TTC549 (cell line): ENCODE data around the gene SCTR.
"Not testable (repeated sequence)": the region's sequence is repeated elsewhere in the genome, so short reads cannot be mapped to it uniquely, and the experiment has no call there.

Source experiments
- FAIRE-seq: peaks from 2 replicates; lab custom pipeline; 2012; peaks lifted over from hg19 to GRCh38; lab: Jason Lieb, UNC

The SCTR gene

GRCh38 chr2:119407430-119408220 is 116.7 kb downstream of the SCTR start:
- FAIRE-seq = peak; percentile 81

DNA sequence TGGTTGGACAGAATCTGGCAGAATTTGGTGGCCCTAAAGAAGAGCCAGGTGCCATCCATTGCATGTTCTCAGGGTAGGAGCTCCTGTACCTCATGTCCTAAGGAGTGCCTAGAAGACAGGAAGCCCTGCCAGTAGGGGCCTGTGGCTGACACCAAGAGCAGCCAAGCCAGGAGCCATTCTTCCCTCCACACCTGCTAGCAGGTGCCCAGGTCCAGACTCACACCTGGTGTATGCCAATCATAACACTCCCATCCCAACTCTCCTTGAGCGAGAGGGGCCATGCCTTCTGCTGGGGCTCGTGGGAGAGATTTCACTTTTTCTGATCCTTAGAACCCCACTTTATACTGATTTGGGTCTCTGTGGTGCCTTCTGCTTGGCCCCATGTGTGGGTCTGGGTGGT is 119.1 kb downstream of the SCTR start:
- no peak for FAIRE-seq

DNA sequence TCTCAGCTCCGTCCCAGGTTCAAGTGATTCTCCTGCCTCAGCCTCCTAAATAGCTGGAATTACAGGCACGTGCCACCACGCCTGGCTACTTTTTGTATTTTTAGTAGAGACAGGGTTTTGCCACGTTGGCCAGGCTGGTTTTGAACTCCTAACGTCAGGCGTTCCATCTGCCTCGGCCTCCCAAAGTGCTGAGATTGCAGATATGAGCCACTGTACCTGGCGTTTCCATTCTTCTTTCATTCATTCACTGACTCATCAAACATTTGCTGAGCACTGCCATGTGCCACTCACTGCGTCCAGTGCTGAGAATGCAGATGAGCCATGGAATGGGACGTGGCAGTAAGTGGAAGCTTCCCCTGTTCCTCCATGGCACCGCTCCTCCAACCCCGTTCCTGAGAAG is 120.7 kb downstream of the SCTR start:
- not testable (repeated sequence) for FAIRE-seq

- no peak for FAIRE-seq
These were observed 121.4 kb downstream of the SCTR start for GRCh38 chr2:119402645-119403560.

DNA sequence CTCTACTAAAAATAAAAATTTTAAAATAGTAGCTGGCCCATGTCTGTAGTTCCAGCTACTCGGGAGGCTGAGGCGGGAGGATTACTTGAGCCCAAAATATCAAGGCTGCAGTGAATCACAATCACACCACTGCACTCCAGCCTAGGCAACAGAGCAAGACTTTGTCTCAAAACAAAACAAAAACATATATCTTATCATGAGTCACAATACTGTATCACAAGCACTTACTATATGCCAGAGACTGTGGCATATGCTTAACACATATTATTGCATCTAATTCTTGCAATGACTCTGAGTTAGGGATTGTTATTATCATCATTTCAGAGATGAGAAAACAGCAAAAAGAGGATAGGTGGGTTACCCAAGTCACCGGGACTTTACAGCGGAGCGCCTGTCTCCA is 122.2 kb downstream of the SCTR start:
- no peak for FAIRE-seq

- no peak for FAIRE-seq
These were observed 127.1 kb downstream of the SCTR start for GRCh38 chr2:119397196-119397595.

DNA sequence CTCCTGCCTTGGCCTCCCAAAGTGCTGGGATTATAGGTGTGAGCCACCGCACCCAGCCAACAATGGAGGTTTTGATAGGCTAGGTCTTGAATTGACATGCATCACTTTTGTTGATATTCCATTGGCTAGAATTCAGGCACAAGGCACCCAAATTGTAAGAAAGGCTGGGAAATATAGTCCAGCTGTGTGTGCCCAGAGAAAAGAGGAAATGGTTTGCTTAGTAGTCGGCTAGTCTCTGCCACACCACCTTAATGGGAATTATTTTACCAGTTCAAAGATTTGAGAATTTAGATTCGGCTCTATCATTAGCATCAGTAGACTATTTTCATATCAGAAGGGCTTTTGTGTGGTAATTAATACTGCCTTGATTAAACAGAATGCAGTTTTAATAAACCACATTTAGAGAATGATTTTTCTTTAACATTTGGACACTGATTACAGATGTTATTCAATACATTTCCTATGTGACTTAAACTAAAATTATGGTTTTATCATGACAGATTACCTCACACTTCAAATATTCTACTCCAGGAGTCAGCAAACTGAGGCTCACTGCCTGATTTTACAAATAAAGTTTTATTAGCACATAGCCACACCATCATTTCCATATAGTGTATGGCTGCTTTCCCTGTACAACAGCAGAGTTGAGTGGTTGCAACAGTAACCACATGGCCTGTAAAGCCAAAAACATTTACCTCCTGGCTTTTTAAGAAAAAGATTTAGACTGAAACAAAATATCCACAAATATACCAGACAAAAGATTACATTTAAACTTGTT is 130.1 kb downstream of the SCTR start:
- FAIRE-seq = no peak
